Right lobe of liver (tissue), 4 donors: ENCODE results near the gene PTPRD.

Experiments used
- CTCF ChIP-seq, 4 donors: fragments of 200-600 bp in 3 of 4; fragments of 450-650 bp in 1 of 4; IDR thresholded peaks; one replicate each; pipeline versions ENCODE4 v1.5.1 to v1.8.0; 2016 to 2022; ENCODE audit warnings: antibody characterized with exemption in 4 of 4, mild to moderate bottlenecking in 2 of 4
- POLR2A ChIP-seq: fragments of 450-650 bp; IDR thresholded peaks from one replicate; pipeline ENCODE4 v1.6.1; 2017; ENCODE audit warnings: antibody characterized with exemption, mild to moderate bottlenecking
- donor health status: DM: no; HTN: no; CAD: no.
- donor health status: DM: no; HTN: no; CAD: no.
- donor health status: DM: no; HTN: yes; CAD: no.

DNA sequence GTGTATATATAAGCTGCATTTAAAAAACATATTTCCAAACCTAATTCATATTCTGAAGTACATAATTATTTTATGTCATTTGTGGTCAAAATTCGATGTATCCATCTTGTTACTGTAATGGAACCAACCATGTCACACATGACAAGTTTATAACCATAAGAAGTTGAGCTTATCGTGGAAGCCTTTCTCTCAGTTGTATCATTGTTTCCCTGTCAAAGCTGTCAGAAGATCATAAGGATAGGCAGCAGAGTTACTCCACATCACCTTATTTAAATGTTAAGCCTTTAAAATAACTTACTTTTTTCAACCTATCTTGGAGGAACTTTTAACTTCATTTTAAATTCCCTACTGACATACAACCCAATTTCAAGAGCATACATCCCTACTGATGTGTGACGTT is 841.5 kb downstream of the PTPRD start:
- no peak for TF ChIP-seq CTCF (IDR thresholded peaks at IDR 0.05)
- no peak for TF ChIP-seq POLR2A
